ENCODE data around the gene MAPK8.
"Not testable (repeated sequence)": the region's sequence is repeated elsewhere in the genome, so short reads cannot be mapped to it uniquely, and the experiment has no call there.

Gene MAPK8

GRCh38 chr10:48306265-48306869 is at the start of gene MAPK8:
TSS of gene MAPK8 (plus strand) at chr10:48306677. CDS start at chr10:48401661, 94,984 bp downstream.
- peak; percentile 100 for DNase-seq (ENCODE audit: low spot score)

GRCh38 chr10:48257407-48257961 is 49.0 kb upstream of the MAPK8 start:
- no peak for DNase-seq (ENCODE audit: low spot score)

- no peak for DNase-seq (ENCODE audit: low spot score)
Observed at GRCh38 chr10:48258105-48258504, 48.4 kb upstream of the MAPK8 start.

- DNase-seq (ENCODE audit: low spot score): no peak
Observed at GRCh38 chr10:48266528-48266927, 39.9 kb upstream of the MAPK8 start.

- DNase-seq (ENCODE audit: low spot score): peak; percentile 10
Observed at GRCh38 chr10:48271047-48271730, 35.3 kb upstream of the MAPK8 start.

- no peak for DNase-seq (ENCODE audit: low spot score)
Observed at GRCh38 chr10:48272682-48273081, 33.8 kb upstream of the MAPK8 start.

- no peak for DNase-seq (ENCODE audit: low spot score)
Observed at GRCh38 chr10:48273741-48274140, 32.7 kb upstream of the MAPK8 start.

- DNase-seq (ENCODE audit: low spot score): peak; percentile 5
Observed at GRCh38 chr10:48274636-48275035, 31.8 kb upstream of the MAPK8 start, which contains the start of gene FRMPD2. TSS of gene FRMPD2 (minus strand) at chr10:48274696. CDS start at chr10:48274567, 129 bp downstream.

GRCh38 chr10:48277093-48277492 is 29.4 kb upstream of the MAPK8 start:
- no peak for DNase-seq (ENCODE audit: low spot score)

- no peak for DNase-seq (ENCODE audit: low spot score)
Observed at GRCh38 chr10:48279081-48279751, 27.3 kb upstream of the MAPK8 start.

- not testable (repeated sequence) for DNase-seq (ENCODE audit: low spot score)
Observed at GRCh38 chr10:48281697-48282096, 24.8 kb upstream of the MAPK8 start.

- DNase-seq (ENCODE audit: low spot score): no peak
Observed at GRCh38 chr10:48282829-48283228, 23.6 kb upstream of the MAPK8 start.

GRCh38 chr10:48284002-48284546 is 22.4 kb upstream of the MAPK8 start:
- DNase-seq (ENCODE audit: low spot score): no peak

- DNase-seq (ENCODE audit: low spot score): no peak
Observed at GRCh38 chr10:48284811-48285210, 21.7 kb upstream of the MAPK8 start.

GRCh38 chr10:48285710-48286109 is 20.8 kb upstream of the MAPK8 start:
- DNase-seq (ENCODE audit: low spot score): no peak

GRCh38 chr10:48286356-48286755 is 20.1 kb upstream of the MAPK8 start:
- DNase-seq (ENCODE audit: low spot score): no peak

- no peak for DNase-seq (ENCODE audit: low spot score)
Observed at GRCh38 chr10:48287417-48288391, 18.8 kb upstream of the MAPK8 start.

GRCh38 chr10:48288661-48289060 is 17.8 kb upstream of the MAPK8 start:
- DNase-seq (ENCODE audit: low spot score): no peak

- peak; percentile 75 for DNase-seq (ENCODE audit: low spot score)
Observed at GRCh38 chr10:48289501-48290238, 16.8 kb upstream of the MAPK8 start.

GRCh38 chr10:48290286-48290685 is 16.2 kb upstream of the MAPK8 start:
- DNase-seq (ENCODE audit: low spot score): no peak

GRCh38 chr10:48291190-48291589 is 15.3 kb upstream of the MAPK8 start:
- no peak for DNase-seq (ENCODE audit: low spot score)

Measured in AG20443 (cell line).